ENCODE measurements around the gene F9.

F9 gene

DNA sequence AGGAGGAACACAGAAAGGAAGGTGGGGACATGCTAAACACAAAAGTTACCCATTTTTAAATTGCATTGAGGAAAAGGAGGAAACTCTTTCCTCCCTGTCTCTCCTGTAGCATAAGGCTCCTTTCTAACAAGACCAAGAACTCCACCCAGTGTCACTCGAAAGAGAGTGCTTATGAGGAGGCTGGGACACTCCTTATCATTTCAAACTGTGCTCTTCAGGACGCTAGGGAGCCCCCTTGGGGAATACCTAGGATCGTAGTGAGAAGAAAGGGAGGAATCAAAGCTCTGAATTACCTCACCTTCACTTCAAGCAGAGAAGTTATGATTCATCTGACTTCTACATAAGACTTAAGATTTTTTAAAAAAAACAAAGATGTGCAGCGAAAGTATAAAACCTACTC, 65.5 kb downstream of the F9 start:
- in situ Hi-C loops (cut with HindIII; ENCODE audit: low sequenced_read_pairs): no loop called here

- in situ Hi-C loops (cut with HindIII; ENCODE audit: low sequenced_read_pairs): no loop called here
Observed at GRCh38 chrX:139600105-139600504, 69.6 kb downstream of the F9 start.
